H9 (cell line): ENCODE measurements around the gene RAB14. TPM values are rescaled to one million over a fixed set of nuclear protein-coding genes. Genes with fewer than 3 reads are reported as not detected.

Experiments
- DNase-seq: peaks from one replicate; pipeline ENCODE4 v3.0.0-alpha.2; 2017
- H2AFZ ChIP-seq: one replicate; pipeline ENCODE4 v1.6.1; 2013; ENCODE audit warnings: mild to moderate bottlenecking, low read length, control low read depth, moderate library complexity
- H2AK5ac ChIP-seq: 2 replicates; pipeline ENCODE4 v1.6.1; 2013; ENCODE audit warnings: low read length, control low read depth, mixed read lengths; ENCODE audit not compliant: insufficient read length
- H2BK120ac ChIP-seq: one replicate; pipeline ENCODE4 v1.6.1; 2013; ENCODE audit warnings: low read depth, mild to moderate bottlenecking, low read length, control low read depth, inconsistent platforms; ENCODE audit not compliant: poor library complexity, severe bottlenecking
- H2BK12ac ChIP-seq: 2 replicates; pipeline ENCODE4 v1.6.1; 2013; ENCODE audit warnings: low read length, control low read depth, mixed read lengths, low read depth; ENCODE audit not compliant: insufficient read length
- H2BK15ac ChIP-seq: 2 replicates; pipeline ENCODE4 v1.6.1; 2013; ENCODE audit warnings: low read depth, low read length, control low read depth
- H2BK20ac ChIP-seq: one replicate; pipeline ENCODE4 v1.6.1; 2013; ENCODE audit warnings: low read depth, mild to moderate bottlenecking, low read length, control low read depth, inconsistent platforms; ENCODE audit not compliant: poor library complexity, severe bottlenecking
- H2BK5ac ChIP-seq: 2 replicates; pipeline ENCODE4 v1.6.1; 2013; ENCODE audit warnings: low read length, control low read depth, mixed read lengths; ENCODE audit not compliant: insufficient read length
- H3K14ac ChIP-seq: 2 replicates; pipeline ENCODE4 v1.6.1; 2013; ENCODE audit warnings: low read length, control low read depth; ENCODE audit not compliant: insufficient read depth
- H3K18ac ChIP-seq: 2 replicates; pipeline ENCODE4 v1.6.1; 2013; ENCODE audit warnings: low read depth, mild to moderate bottlenecking, mixed read lengths, low read length, control low read depth; ENCODE audit not compliant: insufficient read length
- H3K23ac ChIP-seq: 2 replicates; pipeline ENCODE4 v1.6.1; 2013; ENCODE audit warnings: low read length, control low read depth, mixed read lengths, low read depth; ENCODE audit not compliant: insufficient read length
- H3K23me2 ChIP-seq: 2 replicates; pipeline ENCODE4 v1.6.1; 2013; ENCODE audit warnings: low read depth, mild to moderate bottlenecking, mixed read lengths, low read length, control low read depth; ENCODE audit not compliant: insufficient read length, poor library complexity, severe bottlenecking
- H3K27ac ChIP-seq: 2 replicates; pipeline ENCODE4 v1.5.1; 2013; ENCODE audit warnings: low read length, control low read depth, mixed read lengths, low read depth; ENCODE audit not compliant: insufficient read length
- H3K27me3 ChIP-seq: 2 replicates; pipeline ENCODE4 v1.6.1; 2013; ENCODE audit warnings: low read length, control low read depth, inconsistent platforms; ENCODE audit not compliant: insufficient read depth
- H3K4ac ChIP-seq: 2 replicates; pipeline ENCODE4 v1.6.1; 2013; ENCODE audit warnings: low read depth, mild to moderate bottlenecking, control low read depth, inconsistent platforms, low read length, moderate library complexity
- H3K4me1 ChIP-seq: 2 replicates; pipeline ENCODE4 v1.6.1; 2013; ENCODE audit warnings: low read length, control low read depth, inconsistent platforms; ENCODE audit not compliant: insufficient read depth
- H3K4me2 ChIP-seq: 2 replicates; pipeline ENCODE4 v1.6.1; 2013; ENCODE audit warnings: low read length, control low read depth, mixed read lengths; ENCODE audit not compliant: insufficient read length, insufficient read depth
- H3K56ac ChIP-seq: 2 replicates; pipeline ENCODE4 v1.6.1; 2013; ENCODE audit warnings: low read depth, mild to moderate bottlenecking, mixed read lengths, low read length, control low read depth; ENCODE audit not compliant: insufficient read length
- H3K79me1 ChIP-seq: 2 replicates; pipeline ENCODE4 v1.6.1; 2013; ENCODE audit warnings: low read depth, mild to moderate bottlenecking, moderate library complexity, low read length, control low read depth, inconsistent platforms; ENCODE audit not compliant: insufficient read depth, poor library complexity, severe bottlenecking
- H3K79me2 ChIP-seq: 2 replicates; pipeline ENCODE4 v1.6.1; 2013; ENCODE audit warnings: low read length, control low read depth, inconsistent platforms; ENCODE audit not compliant: insufficient read depth
- H3K9ac ChIP-seq: 2 replicates; pipeline ENCODE4 v1.6.1; 2013; ENCODE audit warnings: low read length, control low read depth, mixed read lengths; ENCODE audit not compliant: insufficient read length; ENCODE audit errors: extremely low read depth
- H3K9me3 ChIP-seq: one replicate; pipeline ENCODE4 v1.6.1; 2013; ENCODE audit warnings: low read depth, low read length, inconsistent platforms; ENCODE audit not compliant: control insufficient read depth
- H3T11ph ChIP-seq: one replicate; pipeline ENCODE4 v1.6.1; 2013; ENCODE audit warnings: mild to moderate bottlenecking, low read length, control low read depth, inconsistent platforms
- H4K20me1 ChIP-seq: one replicate; pipeline ENCODE4 v1.6.1; 2013; ENCODE audit not compliant: control insufficient read depth, insufficient read length, insufficient read depth
- H4K5ac ChIP-seq: 2 replicates; pipeline ENCODE4 v1.6.1; 2013; ENCODE audit warnings: low read depth, mild to moderate bottlenecking, mixed read lengths, low read length, control low read depth; ENCODE audit not compliant: insufficient read length
- H4K8ac ChIP-seq: replicated peaks from 2 replicates; pipeline ENCODE4 v1.6.1; 2013; ENCODE audit warnings: low read length, control low read depth, mixed read lengths, low read depth; ENCODE audit not compliant: insufficient read length
- H4K91ac ChIP-seq: 2 replicates; pipeline ENCODE4 v1.6.1; 2013; ENCODE audit warnings: low read depth, mild to moderate bottlenecking, moderate library complexity, mixed read lengths, low read length, control low read depth; ENCODE audit not compliant: insufficient read length
- H3K27ac Mint-ChIP-seq, 3 experiments: 2 replicates in 2 of 3; 3 replicates in 1 of 3; pipeline ENCODE4 v1.8.0; 2020 to 2021; ENCODE audit warnings: mixed read lengths in 3 of 3, mild to moderate bottlenecking in 1 of 3, moderate library complexity in 1 of 3
- H3K27me3 Mint-ChIP-seq: 2 replicates; pipeline ENCODE4 v1.8.0; 2021; ENCODE audit warnings: low read depth, mild to moderate bottlenecking, moderate library complexity, mixed read lengths
- H3K36me3 Mint-ChIP-seq, 3 experiments: 2 replicates in 2 of 3; 3 replicates in 1 of 3; pipeline ENCODE4 v1.8.0; 2020 to 2021; ENCODE audit warnings: low read depth in 3 of 3, mixed read lengths in 3 of 3; ENCODE audit not compliant: insufficient read depth in 1 of 3
- H3K4me1 Mint-ChIP-seq, 2 experiments: 2 replicates each; pipeline ENCODE4 v1.8.0; 2020; ENCODE audit warnings: mixed read lengths in 2 of 2
- H3K4me3 Mint-ChIP-seq, 2 experiments: 2 replicates in 1 of 2; 3 replicates in 1 of 2; pipeline ENCODE4 v1.8.0; 2020 to 2021; ENCODE audit warnings: mild to moderate bottlenecking in 2 of 2, mixed read lengths in 2 of 2, moderate library complexity in 1 of 2
- H3K9me3 Mint-ChIP-seq, 2 experiments: 2 replicates in 1 of 2; 3 replicates in 1 of 2; pipeline ENCODE4 v1.8.0; 2020; ENCODE audit warnings: mild to moderate bottlenecking in 2 of 2, mixed read lengths in 2 of 2, moderate library complexity in 1 of 2
- CTCF ChIP-seq: fragments of 200-600 bp; sonication (generic); conservative IDR thresholded peaks from 3 replicates; pipeline ENCODE4 v1.8.0; 2021; ENCODE audit warnings: antibody characterized with exemption, mild to moderate bottlenecking
- WGBS: extraction: QIAGEN DNeasy Blood & Tissue Kit; methylation state at CpG from one replicate; pipeline ENCODE4 v1.1.7; 2013; ENCODE audit warnings: missing lambda C conversion rate, low lambda C conversion rate, mixed read lengths; ENCODE audit not compliant: insufficient read length; ENCODE audit errors: extremely low coverage; 5-methylcytosine and 5-hydroxymethylcytosine counted together
- total RNA-seq: library from RNA; stranded (reverse); gene quantifications from 2 replicates; pipeline ENCODE4 v1.2.1, GENCODE V29; 2021

The RAB14 gene
- total RNA-seq, 1 experiment from 2014 or later, result 33.6 TPM

- TF ChIP-seq CTCF, result no peak
- Mint-ChIP-seq H3K27me3 (peaks cover 64% of the 10 kb centered on the region), H3K4me3 (no peak overlapping the region), H3K4me1 (peaks cover 20 to 21% of the 10 kb centered on the region in 2 experiments), H3K36me3 (no peaks in the 10 kb centered on the region; a peak in 2 of 7 replicates), H3K9me3 (no peaks in the 10 kb centered on the region), H3K27ac (no peak overlapping the region)
- Histone ChIP-seq H2BK5ac (no peak overlapping the region), H2BK12ac (no peak overlapping the region), H3K4ac (no peak overlapping the region), H2BK15ac (no peak overlapping the region), H4K5ac (no peak overlapping the region), H3K56ac (no peak overlapping the region), H4K91ac (no peak overlapping the region), H3K4me1 (peaks cover 2% of the 10 kb centered on the region; the same call in 1 of the 2 replicates), H3K9me3 (no peaks in the 10 kb centered on the region), H2BK120ac (no peak overlapping the region), H3K18ac (no peak overlapping the region), H3K14ac (no peak overlapping the region), H3K9ac (no peak overlapping the region), H3K23ac (no peak overlapping the region), H3K79me2 (no peaks in the 10 kb centered on the region), H3K4me2 (no peak overlapping the region), H4K20me1 (no peaks in the 10 kb centered on the region), H2AK5ac (no peak overlapping the region), H3K27ac (no peak overlapping the region), H2AFZ (no peak overlapping the region), H3K23me2 (no peaks in the 10 kb centered on the region), H4K8ac (no peak overlapping the region), H2BK20ac (no peak overlapping the region), H3T11ph (no peak overlapping the region), H3K27me3 (no peaks in the 10 kb centered on the region), H3K79me1 (no peaks in the 10 kb centered on the region)
- no CpG with 5 or more reads among the region's 5 CpGs for WGBS
- DNase-seq, result no peak
Observed at GRCh38 chr9:121210536-121210935, 8.9 kb upstream of the RAB14 start.
